CD4-positive, alpha-beta T cell treated with Interleukin-6 at 100 ng/mL for 8 hours (primary cell): ENCODE data around the gene MORN1.
"Not testable (repeated sequence)": the region's sequence is repeated elsewhere in the genome, so short reads cannot be mapped to it uniquely, and the experiment has no call there.

Source experiments
- DNase-seq: peaks from one replicate; pipeline ENCODE4 v3.0.0-alpha.2; 2020; ENCODE audit warnings: mixed read lengths, low spot score

MORN1 gene

DNA sequence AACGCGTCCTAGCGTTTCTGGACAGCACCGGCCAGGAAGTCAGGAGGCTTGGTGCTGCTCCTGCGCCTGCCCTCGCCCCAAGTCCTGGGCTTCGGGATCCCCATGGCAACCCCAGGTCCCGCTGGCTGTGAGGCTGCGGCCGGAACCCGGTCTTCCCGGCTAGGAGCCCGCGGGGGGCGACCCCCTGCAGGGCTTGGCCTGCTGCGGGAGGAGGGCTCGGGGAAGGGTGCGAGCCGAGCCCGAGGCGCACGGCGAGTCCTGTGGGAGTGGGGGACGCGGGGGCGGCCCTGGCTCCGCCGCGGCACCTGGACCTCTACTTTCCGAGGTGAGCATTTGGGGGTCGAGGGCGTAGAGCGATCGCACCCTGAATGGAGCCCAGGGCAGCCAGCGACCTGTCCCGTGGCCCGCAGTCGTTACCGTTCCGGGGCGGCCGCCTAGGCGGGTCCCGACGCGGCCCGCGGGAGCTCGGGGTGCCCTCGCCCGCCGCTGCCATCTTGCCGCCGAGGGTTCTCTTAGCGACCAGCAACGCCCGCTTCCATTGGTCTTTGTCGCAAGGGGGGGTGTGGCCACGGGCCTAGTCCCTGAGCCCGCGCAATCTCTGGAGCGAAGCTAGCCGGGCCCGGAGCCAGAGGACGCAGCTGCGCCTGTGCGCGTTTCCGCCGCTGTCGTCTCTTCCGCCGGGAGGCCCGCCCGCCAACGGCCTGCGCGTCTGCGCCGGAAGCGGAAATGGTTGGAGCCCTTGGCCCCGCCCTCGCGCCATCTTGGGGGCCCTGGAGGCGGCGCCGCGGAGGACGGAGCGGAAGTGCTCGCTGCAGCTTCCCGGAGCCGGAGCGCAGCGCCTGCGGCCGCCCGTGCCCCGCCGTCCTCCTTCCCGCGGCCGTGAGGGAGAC, at the start of gene MORN1, which contains the start of gene RER1:
Gene MORN1, minus strand, starts transcription at position 514 of the 890 bp plus-strand sequence. Its CDS starts 21 bp downstream, at position 493.
Gene RER1, plus strand, starts transcription at position 801 of the 890 bp plus-strand sequence. CDS start 3,950 bp downstream, outside the sequence.
- DNase-seq, result peak; percentile 99

DNA sequence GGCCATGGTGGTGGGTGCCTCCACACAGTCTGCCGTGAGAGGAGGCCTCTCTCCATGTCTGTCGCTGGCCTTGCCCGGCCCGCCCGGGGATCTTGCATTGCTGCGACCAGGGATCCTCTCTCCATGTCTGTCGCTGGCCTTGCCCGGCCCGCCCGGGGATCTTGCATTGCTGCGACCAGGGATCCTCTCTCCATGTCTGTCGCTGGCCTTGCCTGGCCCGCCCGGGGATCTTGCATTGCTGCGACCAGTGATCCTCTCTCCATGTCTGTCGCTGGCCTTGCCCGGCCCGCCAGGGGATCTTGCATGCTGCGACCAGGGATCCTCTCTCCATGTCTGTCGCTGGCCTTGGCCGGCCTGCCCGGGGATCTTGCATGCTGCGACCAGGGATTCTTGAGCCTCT, 49.0 kb upstream of the MORN1 start:
- not testable (repeated sequence) for DNase-seq

DNA sequence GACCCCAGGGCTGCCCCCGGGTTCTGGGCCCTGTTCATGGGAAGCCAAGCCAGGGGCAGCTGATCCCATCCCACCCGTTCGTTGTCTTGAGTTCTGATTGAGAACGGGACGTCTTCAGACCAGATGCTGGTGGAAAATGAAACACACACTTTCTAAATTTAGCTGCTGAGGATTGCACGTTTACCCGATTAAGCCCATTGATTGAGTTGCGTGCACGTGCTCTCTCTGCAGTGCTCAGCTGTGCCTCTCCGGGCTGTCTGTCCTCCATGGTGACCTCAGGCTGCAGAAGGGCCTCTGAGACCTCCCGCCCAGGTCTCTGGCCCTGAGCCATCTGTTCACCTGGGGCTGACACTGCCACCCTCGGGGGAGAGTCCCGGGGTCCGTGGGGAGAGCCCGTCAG, 48.0 kb upstream of the MORN1 start:
- DNase-seq, result no peak

GRCh38 chr1:2438641-2439040, 47.3 kb upstream of the MORN1 start:
- no peak for DNase-seq

- no peak for DNase-seq
Measured at GRCh38 chr1:2438038-2438437, 46.7 kb upstream of the MORN1 start.

GRCh38 chr1:2437617-2438016, 46.3 kb upstream of the MORN1 start:
- no peak for DNase-seq

- DNase-seq, result no peak
Measured at GRCh38 chr1:2436876-2437275, 45.5 kb upstream of the MORN1 start.

DNA sequence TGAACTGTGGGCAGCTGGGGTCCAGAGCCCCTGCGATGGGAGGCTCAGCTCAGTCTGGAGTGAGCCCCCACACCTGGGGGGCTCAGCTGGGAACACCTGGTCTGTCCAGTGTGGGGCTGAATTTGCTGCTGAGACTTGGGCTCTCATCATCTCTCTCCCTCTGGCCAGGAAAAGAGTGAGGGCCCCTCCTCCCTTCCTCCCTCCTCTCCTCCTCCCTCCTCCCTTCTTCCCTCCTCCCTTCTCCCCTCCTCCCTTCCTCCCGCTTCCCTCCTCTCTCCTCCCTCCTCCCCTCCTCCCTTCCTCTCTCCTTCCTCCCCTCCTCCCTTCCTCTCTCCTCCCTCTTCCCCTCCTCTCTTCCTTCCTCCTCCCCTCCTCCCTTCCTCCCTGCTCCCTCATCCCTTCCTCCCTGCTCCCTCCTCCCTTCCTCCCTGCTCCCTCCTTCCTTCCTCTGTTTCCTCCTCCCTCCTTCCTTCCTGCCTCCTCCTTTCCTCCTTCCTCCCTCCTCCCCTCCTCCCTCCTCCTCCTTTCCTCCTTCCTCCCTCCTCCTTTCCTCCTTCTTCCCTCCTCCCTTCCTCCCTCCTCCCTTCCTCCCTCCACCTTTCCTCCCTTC, 44.5 kb upstream of the MORN1 start:
- DNase-seq, result no peak

DNA sequence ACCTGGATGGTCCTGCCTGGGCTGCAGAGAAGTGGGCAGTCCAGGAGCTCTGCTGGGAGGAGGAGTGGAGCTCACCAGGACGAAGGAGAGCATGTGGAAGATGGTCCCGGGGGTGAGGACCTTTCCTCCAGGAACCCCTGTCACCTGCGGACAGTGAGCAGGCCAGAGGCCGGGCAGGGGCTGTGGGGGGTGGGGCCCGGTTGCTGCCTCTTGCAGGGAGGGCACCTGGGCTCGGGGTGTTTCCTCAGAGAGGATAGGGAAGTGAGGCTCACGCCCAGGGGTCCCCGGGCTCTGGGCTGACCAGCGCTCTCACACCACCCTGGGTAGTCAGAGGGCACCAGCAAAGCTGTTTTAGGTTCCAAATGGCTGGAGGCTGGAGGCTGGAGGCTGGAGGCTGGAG, 43.7 kb upstream of the MORN1 start:
- no peak for DNase-seq

DNA sequence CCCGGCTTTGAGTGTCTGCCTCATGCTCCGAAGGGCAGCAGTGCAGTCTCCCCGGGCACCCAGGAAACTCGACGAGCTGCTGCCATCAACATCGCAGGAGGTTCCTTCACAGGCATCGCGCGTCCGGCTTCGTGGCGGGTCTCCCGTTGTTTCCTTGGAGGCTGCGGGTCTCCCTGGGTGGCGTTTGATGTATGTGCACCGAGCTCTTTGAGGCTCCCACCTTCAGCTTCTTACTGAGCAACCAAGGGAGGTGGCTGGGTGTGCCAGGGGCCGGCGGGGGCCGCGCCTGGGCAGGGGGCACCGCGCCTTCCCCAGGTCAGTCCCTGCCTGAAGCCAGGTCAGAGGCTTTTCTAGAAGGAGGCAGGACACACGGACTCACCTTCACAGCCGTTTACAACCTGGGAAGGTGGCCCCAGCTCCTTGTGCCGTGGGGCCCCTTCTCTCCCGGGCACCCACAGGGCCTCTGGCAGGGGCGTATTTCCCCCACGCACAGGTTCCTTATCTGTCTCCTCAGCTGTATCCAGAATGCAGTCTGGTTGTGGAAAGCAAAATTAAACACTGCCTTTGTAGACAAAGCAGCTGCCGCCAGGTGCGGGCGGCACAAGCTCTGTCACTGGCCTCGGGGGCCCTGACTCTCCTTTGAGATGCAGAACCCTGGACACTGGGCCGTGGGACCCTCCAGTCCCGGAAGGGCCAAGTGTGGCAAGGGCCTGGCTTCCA, 42.7 kb upstream of the MORN1 start:
- no peak for DNase-seq

DNA sequence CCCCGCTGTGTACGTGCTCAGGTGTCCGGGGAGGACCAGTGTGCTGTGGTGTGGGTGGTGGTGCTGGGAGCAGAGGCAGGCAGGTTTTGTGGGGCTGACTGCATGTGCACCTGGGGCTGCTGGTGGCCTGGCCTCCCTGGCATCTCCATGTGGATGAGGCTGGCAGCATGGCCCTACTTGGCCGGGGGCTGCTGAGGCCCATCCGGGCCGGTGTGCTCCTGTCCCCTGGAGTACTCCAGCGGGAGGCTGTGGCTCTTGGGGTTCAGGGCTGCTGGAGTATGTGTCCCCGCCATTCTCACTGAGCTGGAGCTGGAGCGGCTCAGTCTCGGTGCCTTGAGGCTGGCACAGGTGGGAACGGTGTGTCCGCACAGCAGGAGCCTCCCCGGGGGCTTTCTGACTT, 41.8 kb upstream of the MORN1 start:
- no peak for DNase-seq

- DNase-seq, result no peak
Measured at GRCh38 chr1:2432441-2432844, 41.1 kb upstream of the MORN1 start.

DNA sequence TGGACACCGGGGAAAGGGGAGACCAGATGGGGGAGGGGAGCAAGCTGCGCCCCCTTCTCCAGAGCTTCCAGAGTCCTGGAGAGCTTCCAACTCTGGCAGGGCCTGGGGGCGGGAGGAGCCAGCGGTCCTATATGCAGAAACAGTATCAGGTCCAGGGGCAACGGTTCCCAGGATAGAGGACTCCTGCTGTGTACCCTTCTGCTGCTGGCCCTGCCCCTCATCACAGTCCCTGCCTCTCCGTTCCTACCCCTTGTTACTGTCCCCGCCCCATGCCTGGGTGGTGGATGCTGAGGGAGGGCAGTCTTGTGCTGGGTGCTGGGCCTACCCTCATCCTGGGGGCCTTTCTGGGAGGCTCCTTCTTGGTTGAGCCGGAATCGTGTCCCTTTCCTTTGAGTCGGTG, 40.2 kb upstream of the MORN1 start:
- DNase-seq, result no peak

- no peak for DNase-seq
Measured at GRCh38 chr1:2431103-2431502, 39.7 kb upstream of the MORN1 start.

DNA sequence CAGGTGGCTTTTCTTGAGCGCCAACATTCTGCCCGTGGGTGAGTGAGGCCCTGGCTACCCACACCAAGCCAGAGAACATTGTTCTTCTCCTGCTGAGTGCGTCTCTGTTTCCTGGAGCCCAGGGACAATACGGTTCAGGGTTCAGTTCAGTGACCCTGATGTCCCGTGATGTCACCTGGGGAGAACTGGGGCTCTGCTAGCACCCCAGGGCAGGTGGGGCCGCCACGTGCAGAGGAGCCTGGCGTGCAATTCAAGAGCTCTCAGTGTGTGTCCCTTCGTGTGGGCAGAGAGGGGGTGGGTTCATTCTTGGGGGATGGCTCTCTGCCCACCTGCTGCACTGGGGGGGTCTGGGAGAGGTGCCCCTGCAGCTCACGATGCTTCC, 39.2 kb upstream of the MORN1 start:
- no peak for DNase-seq

DNA sequence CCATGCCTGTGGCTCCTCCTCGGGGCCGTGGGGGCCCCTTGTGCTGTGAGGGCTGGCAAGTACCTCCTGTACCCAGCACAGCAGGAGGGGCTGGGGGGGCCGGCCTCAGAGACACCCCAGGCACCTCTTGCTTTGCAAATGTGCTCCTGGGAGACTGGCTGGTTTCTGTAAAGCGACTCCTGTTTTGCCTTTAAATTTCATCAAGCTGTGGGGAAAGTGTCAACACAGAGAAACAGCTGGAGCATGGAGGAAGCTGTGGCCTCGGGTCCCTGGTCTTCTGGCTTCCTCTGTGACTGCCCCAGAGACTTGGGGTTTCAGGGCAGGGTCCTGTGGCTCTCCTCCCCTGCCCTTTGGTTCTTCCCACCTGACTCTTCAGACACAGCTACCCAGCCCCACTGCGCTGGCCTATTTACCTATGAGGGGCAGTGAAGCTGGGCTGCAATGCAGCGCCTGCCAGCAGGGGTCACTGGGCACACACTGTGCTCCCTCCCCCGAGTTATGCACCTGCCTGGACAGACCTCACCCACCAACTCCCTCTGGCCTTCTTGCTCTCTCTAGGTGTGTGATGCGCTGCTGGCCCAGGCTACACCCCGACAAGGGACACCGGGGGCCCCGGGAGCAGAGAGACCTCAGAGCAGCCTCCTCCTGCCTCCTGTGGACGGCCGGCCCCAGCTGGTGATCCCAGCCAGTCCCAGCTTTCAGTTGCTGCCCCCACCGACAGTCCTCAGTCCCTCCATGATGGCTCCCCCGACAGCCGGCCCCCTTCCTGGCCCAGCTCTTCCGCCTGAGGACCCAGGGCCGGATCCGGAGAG, 38.6 kb upstream of the MORN1 start:
- DNase-seq, result no peak

DNA sequence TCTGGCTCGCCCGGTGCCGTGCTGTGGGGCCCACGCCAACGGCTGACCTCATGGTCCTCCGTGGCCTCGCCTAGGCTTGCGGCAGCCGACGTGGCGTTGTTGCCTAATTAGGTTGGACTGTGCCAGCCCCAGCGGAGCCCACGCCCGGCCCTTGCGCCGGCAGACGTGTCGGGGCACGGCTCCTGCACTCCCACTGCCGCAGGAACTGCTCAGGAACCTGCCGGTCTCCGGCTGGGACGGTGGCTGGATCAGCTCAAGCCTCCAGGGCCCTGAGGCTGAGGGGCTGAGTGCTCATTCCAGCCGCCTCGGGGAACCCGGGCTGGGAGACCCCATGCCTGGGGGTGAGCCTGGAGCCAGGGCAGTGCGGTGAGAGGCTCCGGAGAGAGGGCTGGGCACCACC, 37.1 kb upstream of the MORN1 start:
- no peak for DNase-seq

GRCh38 chr1:2427976-2428375, 36.6 kb upstream of the MORN1 start:
- no peak for DNase-seq

DNA sequence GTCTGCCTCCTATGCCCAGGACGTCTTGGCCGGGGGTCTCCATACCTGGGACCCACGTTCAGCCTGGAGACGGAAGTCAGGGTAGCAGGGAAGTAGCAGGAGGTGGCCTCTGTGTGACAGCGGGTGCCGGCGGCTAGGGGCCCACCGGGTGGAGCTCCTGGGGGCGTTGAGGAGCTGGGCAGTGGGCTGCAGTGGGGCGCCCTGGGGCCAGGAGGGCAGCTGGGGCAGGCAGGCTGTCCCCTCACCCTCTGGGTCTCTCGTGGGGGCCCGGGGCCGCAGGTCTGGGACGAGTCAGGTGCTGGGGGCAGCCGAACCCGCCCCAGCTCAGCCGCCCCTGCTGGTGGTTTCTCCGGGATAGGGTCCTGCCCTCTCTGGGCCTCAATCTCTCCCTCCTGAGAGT, 35.7 kb upstream of the MORN1 start:
- no peak for DNase-seq

DNA sequence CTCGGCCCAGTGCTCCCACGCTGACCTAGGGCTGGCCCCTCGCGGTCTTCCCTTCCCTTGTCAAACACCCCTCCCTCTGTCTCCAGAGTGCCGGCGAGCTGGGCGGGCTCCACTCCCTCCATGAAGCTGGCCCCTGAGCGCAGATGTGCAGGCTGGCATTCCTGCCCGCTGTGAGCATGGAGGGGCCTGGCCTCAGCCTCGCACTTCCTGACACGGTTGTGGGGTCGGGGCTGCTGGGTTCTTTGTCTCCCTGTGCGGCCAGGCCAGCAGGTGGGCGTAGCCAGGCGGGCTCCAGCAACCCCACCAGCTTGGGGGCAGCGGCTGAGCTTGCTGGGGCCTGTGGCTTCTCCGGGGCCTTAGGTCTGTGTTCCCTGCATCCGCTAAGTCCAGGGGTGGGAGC, 35.2 kb upstream of the MORN1 start:
- DNase-seq, result no peak

GRCh38 chr1:2425892-2426291, 34.5 kb upstream of the MORN1 start:
- DNase-seq, result no peak

- DNase-seq, result no peak
Measured at GRCh38 chr1:2422523-2422922, 31.2 kb upstream of the MORN1 start.
